Stimulated activated CD8-positive, alpha-beta memory T cell treated with anti-CD3 and anti-CD28 coated beads, Interleukin-12 subunit alpha, Interleukin-12 subunit beta, amount 100 ng/mL, for 1 hour (primary cell): ENCODE results near the gene NNT.
"Not testable (repeated sequence)": the region's sequence is repeated elsewhere in the genome, so short reads cannot be mapped to it uniquely, and the experiment has no call there.

Experiments used
- DNase-seq: peaks from one replicate; pipeline ENCODE4 v3.0.0-alpha.2; 2020; ENCODE audit warnings: low read depth

Gene NNT

DNA sequence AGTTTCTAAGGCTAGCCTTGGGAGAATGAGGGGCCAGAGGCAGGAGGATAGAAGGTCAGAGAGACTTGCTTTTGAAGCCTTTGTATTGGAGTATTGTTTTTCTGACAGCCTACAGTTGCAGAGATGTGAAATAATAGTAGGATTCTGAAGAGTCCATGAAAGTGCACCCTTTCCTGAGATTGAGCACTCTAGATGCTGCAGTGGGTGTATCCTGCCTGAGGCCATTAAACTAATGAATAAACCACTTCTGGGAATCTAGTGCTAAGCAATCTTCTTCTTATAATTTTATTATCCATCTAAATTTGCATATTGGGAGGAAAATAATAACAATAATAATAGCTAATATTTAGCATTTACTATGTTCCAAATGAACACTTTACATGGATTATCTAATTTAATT lies 19.3 kb upstream of the NNT start:
- no peak for DNase-seq

DNA sequence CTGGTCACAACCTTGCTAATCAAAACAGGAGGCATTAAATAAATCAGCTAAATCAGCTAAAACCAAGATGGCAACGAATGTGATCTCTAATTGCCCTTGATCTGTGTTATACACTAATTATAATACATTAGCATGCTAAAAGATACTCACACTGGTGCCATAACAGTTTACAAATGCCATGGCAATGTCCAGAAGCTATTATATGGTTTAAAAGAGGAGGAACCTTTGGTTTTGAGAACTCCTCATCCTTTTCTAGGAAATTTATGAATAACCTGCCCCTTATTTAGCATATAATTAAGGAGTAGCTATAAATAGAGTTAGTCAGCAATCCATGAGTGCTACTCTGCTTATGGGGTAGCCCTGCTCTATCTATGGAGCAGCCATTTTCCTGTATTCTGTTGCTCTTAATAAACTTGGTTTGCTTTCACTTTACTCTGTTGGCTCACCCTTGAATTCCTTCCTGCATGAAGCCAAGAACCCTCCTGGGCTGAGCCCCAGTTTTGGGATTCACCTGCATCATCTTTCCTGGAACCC lies 18.7 kb upstream of the NNT start:
- no peak for DNase-seq

DNA sequence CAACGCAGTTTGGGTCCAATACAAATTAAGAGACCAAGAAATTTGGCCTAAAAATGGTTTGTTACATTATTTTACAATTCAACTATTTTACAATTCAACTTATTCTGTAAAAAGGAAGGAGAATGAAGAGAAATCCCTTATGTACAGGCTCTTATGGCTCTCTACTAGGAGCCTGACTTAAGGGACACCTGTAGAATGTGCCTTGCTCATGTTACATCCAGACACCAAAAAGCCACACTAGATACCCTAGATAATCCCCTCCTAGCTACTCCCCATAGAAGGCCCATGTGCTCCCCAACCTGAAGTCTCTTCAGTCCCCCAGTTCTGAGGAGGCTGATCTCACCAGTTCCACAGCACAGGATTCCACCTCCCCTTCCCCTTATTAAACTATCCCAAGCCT lies 14.1 kb upstream of the NNT start:
- DNase-seq, result no peak

DNA sequence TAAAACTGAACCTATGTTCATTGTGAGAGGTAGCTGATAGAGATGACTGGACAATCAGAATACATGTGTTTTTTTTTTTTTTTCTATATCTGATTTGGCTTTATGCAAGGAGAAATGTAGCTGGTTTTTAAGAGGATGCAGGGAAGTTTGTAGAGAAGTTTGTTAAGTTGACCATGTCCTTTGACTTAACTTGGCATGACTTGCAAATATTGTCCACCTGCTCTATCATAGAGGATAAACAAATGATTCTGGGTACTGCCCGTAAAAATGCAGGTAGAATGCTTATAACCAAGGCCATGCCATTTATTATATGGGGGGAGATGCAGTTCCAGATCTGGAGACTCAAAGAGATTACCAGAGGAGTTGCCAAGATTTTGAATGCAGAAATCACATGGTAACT lies 13.7 kb upstream of the NNT start:
- DNase-seq, result no peak

DNA sequence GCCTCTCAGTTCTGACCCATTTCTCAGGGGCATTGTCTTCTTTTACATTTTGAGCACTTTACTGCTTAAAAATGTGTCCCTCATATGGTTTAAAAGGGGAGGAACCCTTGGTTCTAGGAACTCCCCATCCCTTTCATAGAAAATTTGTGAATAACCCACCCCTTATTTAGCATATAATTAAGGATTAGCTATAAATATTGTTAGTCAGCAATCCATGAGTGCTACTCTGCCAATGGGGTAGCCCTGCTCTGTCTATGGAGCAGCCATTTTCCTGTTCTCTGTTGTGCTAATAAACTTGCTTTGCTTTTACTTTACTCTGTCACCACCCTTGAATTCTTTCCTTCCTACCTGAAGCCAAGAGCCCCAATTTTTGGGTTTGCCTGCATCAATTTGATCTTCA lies 12.3 kb upstream of the NNT start:
- no peak for DNase-seq

DNA sequence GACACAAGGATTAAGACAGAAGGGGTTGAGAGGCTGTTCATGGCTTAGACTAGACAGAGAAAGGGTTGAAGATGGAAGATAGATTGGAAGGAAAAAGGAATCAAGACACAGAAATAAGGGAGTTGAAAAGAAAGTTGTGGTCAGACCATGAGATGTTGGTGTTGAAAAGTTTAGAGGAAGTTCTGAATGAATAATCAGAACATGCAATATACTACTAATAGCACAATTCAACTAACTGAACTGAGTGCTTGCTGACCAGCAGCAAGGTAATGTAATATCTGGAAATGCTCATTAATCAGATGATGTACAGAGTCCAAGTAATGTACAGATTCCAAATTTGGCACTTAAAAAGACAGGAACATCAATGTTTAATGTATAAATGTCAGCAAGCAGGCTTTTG lies 10.6 kb upstream of the NNT start:
- DNase-seq, result no peak

DNA sequence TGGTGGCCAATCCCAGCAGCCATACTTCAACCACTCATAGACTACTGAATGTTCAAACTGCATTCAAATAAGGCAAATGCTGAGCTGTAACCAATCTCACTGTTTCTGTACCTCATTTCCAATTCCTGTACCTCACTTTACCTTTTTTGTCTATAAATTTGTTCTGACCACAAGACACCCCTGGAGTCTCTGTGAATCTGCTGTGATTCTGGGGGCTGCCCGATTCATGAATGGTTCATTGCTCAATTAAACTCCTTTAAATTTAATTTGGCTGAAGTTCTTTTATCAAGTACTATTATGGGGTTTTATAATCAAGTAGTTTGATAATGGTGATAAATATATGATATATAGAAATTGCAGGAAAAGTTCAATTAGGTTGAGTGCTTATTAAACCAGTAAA lies 4.1 kb upstream of the NNT start:
- not testable (repeated sequence) for DNase-seq

DNA sequence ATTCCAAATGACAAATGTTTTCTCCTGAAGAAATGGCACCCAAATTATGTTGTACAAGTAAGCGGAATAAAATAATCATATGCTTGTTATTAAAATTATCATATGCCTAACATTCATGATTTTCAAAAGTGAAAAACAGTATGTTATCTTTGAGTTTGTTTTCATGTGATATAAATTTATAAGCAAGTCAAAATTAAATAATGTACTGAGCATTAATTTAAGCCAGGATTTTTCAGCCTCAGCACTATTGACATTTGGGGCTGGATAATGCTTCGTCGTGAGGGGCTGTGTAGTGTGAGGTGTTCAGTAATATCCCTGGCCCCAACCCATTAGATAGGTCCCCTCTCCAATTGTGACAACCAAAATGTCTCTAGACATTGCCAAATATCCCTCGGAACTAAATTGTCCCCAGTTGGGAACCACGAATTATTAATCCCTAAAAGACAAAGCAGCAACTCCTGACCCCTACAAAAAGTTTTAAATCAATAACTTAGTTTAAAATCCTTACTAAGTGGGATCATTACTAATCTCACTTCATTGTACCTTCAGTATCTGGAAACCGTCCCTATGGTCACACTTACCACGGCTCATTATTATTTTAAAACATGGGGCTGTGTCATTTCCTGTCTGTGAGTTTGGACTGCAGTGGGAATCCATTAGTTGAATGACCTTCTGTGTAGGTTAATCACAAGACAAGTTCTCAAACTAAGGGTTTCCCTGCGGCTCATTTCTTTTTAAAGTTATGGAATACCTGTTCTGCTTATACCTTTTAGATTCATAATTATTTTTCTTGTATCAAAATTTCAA lies 1.3 kb upstream of the NNT start:
- no peak for DNase-seq

DNA sequence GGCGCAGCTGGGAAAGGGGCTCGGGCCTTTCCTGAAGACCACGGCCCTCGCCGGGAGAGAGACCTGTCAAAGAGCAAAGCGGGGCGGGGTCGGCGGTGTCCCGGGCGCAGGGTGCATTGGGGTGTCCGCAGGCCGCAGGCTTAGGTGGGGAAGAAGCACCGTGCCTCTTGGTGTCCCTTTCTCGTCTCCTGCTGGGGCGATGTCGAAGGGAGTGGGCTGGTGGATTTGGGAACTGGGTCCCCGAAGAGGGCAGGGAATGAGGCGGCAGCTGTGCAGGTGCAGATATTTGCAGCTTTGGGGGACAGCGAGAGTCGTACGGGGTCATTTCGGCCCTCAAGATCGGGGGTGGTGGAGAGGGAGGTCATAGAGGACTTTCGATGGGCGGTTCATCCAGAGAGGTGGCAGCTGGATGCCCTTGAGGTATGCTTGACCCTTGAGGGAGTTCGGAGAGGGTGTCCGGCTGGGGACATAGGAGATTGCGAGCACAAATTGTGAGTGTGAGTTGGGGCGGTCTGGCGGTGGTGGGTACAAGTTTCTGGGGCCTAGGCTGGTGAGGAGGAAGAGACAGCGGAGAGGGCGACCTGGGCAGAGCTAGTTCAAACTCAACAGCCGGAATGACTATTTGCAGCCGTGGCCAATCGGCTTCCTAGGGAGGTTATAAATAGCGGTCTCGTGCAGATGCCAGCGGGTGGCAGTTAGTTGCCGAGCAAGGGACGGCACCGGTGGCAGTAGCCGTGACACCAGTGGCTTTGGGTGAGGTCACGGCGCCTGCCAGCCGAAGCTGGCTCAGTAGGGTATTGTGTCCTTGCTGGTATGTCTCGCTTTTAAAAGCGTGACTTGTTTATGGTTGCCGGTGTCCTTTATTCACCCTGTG lies 601 bp downstream of the NNT start:
- peak; percentile 49 for DNase-seq

DNA sequence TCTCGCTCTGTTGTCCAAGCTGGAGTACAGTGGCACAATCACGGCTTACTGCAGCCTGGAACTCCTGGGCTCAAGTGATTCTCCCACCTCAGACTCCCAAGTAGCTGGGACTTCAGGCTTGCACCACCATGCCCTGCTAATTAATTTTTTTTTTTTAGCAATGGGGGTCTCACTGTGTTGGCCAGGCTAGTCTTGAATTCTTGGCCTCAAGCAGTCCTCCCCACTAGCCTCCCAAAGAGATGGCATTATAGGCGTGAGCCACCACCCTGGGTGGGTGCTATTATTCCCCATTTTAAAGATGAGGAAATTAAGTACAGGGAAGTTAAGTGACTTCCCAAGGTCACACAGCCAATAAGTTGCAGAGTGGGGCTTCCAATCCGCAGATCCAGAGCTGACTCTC lies 1.7 kb downstream of the NNT start:
- DNase-seq, result no peak

DNA sequence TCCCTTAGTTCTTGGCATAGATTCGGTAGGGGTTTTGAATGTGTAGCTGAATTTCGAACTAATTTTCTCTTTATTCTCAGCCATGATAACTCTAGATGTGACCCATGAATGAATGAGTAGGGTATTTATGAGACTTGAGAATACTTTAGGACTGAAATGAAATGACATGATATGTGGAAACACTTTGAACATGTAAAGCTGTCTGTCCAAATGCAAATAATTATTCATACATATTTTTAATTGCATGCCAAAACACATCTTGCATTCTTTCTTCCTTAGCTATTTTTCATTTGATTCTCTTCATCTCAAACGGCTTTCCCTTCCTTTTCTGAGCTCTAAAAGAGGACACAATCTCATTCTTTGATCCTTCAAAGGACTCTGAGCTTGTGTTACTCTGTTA lies 3.4 kb downstream of the NNT start:
- DNase-seq, result no peak

DNA sequence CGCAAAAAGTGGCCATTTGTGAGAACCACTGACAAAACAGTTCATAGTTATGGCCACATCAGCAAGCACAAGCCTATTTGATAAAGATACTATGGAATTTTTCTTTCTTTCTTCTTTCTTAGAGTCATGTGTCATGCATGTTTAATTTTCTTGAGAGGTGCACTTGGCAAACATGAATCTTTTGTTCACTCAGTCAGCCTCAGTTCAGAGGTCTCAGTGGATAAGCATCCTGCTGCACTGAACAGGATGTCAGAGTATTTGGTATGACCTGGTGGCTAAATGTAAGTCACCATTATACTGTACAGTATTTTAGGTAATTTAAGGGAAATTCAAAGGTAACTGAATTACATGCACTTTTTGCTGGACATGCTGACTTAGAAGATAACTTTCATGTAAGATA lies 5.4 kb downstream of the NNT start:
- no peak for DNase-seq

DNA sequence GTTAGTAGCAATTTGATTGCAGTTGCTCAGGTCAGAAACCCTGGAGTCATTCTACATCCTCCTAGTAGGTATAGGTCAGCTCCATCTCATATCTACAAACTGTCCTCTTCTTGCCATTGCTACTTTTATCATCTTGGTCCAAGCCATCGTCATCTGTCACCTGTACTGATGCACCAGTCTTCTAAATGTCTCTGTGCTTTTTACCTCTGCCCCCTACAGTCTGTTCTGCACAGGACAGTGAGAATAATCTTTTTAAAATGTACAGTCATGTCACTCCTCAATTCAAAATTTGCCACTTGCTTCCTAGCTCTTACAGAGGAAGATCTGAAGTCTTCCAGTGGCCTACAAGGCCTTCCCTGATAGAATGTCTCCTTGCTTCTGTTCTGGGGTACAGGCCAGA lies 6.8 kb downstream of the NNT start:
- no peak for DNase-seq

DNA sequence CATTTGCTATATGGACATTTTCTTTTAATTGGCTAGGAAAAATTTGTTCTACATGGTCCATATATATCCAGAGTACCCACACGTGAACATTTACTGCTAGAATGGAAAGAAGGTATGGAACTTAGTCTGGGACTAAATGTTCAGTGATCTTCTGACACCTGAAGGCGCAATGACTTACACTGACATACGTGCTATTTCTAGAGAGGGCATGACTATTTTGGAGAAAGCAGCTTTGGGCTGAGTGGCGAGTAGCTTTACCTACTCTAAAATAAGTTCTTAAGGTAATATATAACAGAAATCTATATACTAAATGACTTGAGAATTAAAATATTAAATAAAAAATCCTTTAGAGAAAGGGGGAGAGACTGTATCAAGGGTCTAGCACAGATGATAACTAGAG lies 10.4 kb downstream of the NNT start:
- no peak for DNase-seq

DNA sequence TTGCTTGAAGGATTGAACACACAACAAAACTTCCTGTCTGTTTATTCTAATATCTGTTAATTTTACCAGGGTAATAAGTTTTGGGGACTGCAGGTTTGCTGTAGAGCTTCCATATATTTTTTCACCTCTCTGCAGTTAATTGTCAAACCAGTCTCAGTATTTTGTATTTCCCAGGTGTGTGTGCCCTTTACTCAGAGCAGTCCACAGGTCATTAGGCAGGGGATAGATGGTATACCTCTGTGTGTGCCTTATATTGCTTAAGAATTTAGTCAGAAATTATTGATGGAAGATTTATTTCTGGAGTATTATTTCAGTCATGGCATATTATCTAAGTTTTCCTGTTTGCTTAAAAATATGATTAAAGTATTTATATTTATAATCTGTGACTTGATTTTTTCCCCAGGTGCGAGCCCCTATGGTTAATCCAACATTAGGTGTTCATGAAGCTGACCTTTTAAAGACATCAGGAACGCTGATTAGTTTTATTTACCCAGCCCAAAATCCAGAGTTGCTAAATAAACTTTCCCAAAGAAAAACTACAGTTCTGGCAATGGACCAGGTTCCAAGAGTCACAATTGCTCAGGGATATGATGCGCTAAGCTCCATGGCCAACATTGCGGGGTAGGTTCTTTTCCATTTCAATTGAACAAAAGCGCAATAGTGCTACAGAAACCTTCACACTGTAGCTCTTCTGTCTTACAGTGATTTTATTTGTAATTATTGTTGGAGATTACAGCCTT lies 12.6 kb downstream of the NNT start:
- no peak for DNase-seq

DNA sequence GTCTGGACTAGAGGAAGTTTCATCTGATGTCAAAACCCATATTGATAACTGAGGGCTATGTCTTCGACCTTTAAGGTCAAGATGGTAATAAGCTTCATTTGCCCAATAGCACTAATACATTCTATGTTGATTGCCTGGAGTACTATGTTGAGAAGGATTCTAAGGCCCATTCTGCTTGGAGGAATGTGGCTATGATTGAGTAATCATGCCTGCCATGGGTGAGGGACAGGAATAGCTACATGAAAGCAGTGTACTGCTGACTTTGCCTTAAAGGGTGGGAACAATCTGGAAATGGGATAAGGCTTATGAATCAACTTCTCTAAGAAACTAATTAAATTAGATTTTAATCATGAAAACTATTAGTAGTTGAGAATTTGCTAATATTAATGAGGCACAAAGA lies 13.6 kb downstream of the NNT start:
- no peak for DNase-seq

DNA sequence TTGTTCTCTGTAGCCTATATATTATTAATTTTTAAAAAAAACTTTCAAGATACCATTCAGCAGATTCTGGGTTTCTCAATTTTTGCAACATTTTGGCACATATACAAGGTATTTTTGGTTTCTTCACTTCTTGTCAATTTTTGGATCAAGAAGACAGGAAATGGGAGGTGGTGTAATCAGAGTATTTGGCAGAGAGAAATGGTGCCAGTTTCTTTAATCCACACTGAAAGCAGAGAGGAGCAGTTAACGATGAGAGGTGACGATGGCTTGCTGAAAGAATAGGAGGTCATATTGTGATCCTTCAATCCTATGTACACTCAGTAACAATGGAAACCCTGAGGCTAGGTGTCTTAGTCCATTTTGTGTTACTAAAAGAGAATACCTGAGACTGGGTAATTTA lies 16.4 kb downstream of the NNT start:
- no peak for DNase-seq

DNA sequence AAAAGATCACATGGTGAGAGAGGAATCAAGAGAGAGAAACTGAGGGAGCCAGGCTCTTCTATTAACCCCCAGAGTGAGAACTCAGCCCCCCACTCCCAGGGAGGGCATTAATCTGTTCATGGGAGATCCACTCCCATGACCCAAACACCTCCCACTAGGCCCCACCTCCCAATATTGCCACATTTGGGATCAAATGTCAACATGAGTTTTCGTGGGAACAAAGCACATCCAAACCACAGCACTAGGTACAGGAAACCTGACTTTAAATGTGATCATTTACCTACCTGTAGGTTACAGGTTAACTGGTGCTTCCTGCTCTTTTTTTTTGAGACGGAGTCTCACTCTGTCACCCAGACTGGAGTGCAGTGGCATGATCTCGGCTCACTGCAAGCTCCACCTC lies 16.9 kb downstream of the NNT start:
- no peak for DNase-seq

DNA sequence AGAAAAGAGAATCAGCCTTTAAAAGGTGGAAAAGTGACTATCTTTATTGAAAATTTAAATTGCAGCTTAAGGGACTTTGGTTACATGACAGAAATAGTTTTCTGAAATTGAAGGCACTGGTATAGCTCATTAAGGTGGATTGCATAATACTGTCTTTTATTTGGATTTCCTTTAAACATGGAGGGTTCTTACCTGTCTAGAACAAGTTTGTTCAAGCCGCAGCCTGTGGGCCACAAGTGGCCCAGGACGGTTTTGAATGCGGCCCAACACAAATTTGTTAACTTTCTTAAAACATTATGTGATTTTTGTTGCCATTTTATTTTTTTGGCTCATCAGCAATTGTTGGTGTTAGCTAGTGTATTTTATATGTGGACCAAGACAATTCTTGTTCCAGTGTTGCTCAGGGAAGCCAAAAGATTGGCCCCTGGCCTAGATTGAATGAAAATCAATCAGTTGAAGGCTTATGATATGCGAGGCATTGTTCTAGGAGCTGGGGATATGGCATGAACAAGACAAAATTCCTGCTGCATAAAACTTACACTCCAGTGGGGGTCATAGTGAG lies 18.0 kb downstream of the NNT start:
- DNase-seq, result no peak

DNA sequence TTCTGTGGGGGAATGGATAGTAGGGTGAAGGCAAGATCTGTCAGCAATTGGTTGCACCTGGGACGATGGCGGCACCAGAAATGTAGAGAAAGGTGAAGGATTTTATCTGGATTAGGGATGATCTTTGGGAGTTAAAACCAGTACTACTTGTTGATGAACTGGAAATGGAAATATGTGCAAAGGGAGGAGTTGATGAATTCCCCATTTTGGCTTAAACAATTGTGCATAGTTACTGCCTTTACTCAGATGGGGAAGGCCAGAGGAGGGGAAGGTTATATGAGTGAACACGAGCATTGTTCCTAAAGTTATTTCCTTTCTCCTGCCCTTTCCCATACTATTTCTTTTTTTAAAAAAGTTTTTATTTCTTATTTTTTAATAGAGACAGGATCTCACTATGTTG lies 19.1 kb downstream of the NNT start:
- DNase-seq, result no peak

DNA sequence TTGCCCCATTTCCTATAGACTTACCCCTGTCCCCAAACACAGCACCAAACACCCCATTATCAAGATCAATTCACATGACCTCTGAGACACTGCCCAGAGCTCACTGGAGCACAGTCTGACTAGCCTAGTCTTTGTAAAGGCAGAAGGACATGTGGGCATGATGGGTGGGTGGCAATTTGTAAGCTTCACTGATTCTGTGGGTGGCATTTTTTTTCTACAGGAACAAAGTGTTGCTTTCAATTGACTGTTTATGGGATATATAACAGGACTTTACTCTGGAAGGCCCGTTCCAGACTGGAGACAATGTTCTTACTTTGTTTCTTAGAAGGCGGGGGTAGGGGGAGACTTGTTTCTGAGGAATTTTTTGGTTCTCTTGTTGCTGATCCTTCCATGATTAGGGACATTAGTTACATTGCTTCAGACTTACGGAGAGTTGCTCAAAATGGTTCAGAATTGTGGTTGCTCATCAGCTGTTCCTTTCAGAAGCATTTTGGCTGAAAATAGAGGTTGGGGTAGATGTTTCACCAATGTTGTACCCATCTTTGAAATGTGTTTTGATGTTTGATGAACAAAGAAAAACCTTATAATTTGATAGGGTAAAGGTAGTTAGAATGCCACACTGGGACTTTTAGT lies 20.2 kb downstream of the NNT start:
- DNase-seq, result no peak

DNA sequence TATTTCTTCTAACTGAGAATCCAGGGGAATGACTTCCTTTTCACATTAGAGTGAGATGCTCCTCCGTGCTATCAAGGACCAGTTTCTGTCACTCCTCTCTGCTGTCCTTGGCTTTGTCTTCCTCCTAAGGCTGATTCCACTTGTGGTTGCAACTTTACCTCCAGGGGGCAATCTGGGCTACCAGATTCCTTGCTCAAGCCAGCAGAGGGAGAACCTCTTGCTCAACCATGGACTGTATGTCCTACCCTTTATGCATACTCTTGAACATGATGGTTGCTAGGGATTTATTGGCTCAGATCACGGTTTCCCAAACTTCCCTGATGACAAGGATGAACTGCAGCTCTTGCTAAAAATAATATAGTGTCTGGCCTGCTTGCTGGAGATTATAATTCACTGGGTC lies 24.0 kb downstream of the NNT start:
- DNase-seq, result no peak
